Liver (tissue), 9 donors: Measurements from ENCODE around the gene RASGRP2. TPM values are rescaled to one million over a fixed set of nuclear protein-coding genes. Genes with fewer than 3 reads are reported as not detected.
A peak's percentile ranks its signal among the peaks of the same experiment; 100 is the strongest.

ENCODE experiments used
- DNase-seq: peaks from one replicate; pipeline ENCODE4 v3.0.0-alpha.2; 2017; ENCODE audit warnings: low spot score
- H3K27ac ChIP-seq, 2 donors: one replicate each; pipeline ENCODE4 v1.7.0; 2013; ENCODE audit warnings: inconsistent platforms in 2 of 2, low read length in 2 of 2, control low read depth in 1 of 2, low read depth in 1 of 2, mild to moderate bottlenecking in 1 of 2
- H3K27me3 ChIP-seq, 4 donors: one replicate each; pipeline versions ENCODE4 v1.6.1 to v1.7.0; 2013; ENCODE audit warnings: low read length in 3 of 4, inconsistent platforms in 1 of 4, mild to moderate bottlenecking in 1 of 4, moderate library complexity in 1 of 4; ENCODE audit not compliant: control insufficient read depth in 4 of 4, insufficient read depth in 4 of 4
- H3K36me3 ChIP-seq, 4 donors: one replicate each; pipeline versions ENCODE4 v1.6.1 to v1.7.0; 2013; ENCODE audit warnings: low read length in 3 of 4, mild to moderate bottlenecking in 3 of 4, low read depth in 1 of 4, moderate library complexity in 1 of 4; ENCODE audit not compliant: control insufficient read depth in 4 of 4, insufficient read depth in 3 of 4
- H3K4me1 ChIP-seq, 4 donors: one replicate each; pipeline versions ENCODE4 v1.6.1 to v1.7.0; 2013; ENCODE audit warnings: low read length in 3 of 4, mild to moderate bottlenecking in 3 of 4, moderate library complexity in 1 of 4; ENCODE audit not compliant: control insufficient read depth in 4 of 4, insufficient read depth in 4 of 4
- H3K4me3 ChIP-seq, 3 donors: one replicate each; pipeline versions ENCODE4 v1.6.1 to v1.7.0; 2013; ENCODE audit warnings: low read length in 3 of 3, control low read depth in 1 of 3, low read depth in 1 of 3, mild to moderate bottlenecking in 1 of 3
- H3K9ac ChIP-seq, 2 donors: one replicate each; pipeline ENCODE4 v1.7.0; 2013; ENCODE audit warnings: low read length in 2 of 2, mild to moderate bottlenecking in 2 of 2, moderate library complexity in 2 of 2, control low read depth in 1 of 2, low read depth in 1 of 2
- H3K9me3 ChIP-seq, 4 donors: one replicate each; pipeline versions ENCODE4 v1.6.1 to v1.7.0; 2013; ENCODE audit warnings: low read length in 3 of 4; ENCODE audit not compliant: control insufficient read depth in 4 of 4
- ATF3 ChIP-seq: IDR thresholded peaks from 2 replicates; pipeline ENCODE4 v1.6.1; 2016; ENCODE audit warnings: antibody characterized with exemption
- CTCF ChIP-seq: fragments of 150-350 bp; IDR thresholded peaks from 2 replicates; pipeline ENCODE4 v1.5.1; 2017; ENCODE audit warnings: improper control_type of control experiment, low read depth, low read length; ENCODE audit not compliant: missing input control
- EGR1 ChIP-seq, 2 donors: IDR thresholded peaks; 2 replicates each; pipeline ENCODE4 v1.6.1; 2016 to 2018; ENCODE audit warnings: antibody characterized with exemption in 2 of 2, low read depth in 2 of 2
- FOXA1 ChIP-seq: IDR thresholded peaks from 2 replicates; pipeline ENCODE4 v1.6.1; 2016; ENCODE audit warnings: antibody characterized with exemption
- FOXA2 ChIP-seq: IDR thresholded peaks from 2 replicates; pipeline ENCODE4 v1.6.1; 2016; ENCODE audit warnings: antibody characterized with exemption
- GABPA ChIP-seq, 2 donors: IDR thresholded peaks in 1 of 2; conservative IDR thresholded peaks in 1 of 2; 2 replicates each; pipeline ENCODE4 v1.6.1; 2016; ENCODE audit warnings: antibody characterized with exemption in 2 of 2, mild to moderate bottlenecking in 1 of 2, moderate library complexity in 1 of 2
- HNF4A ChIP-seq, 2 donors: conservative IDR thresholded peaks; 2 replicates each; pipeline ENCODE4 v1.6.1; 2016; ENCODE audit warnings: antibody characterized with exemption in 2 of 2, mild to moderate bottlenecking in 2 of 2
- HNF4G ChIP-seq: IDR thresholded peaks from 2 replicates; pipeline ENCODE4 v1.6.1; 2016; ENCODE audit warnings: antibody characterized with exemption
- JUND ChIP-seq, 2 donors: IDR thresholded peaks; 2 replicates each; pipeline ENCODE4 v1.6.1; 2016; ENCODE audit warnings: antibody characterized with exemption in 2 of 2
- MAX ChIP-seq: IDR thresholded peaks from 2 replicates; pipeline ENCODE4 v1.6.1; 2016; ENCODE audit warnings: antibody characterized with exemption
- NR2F2 ChIP-seq: IDR thresholded peaks from 2 replicates; pipeline ENCODE4 v1.6.1; 2016; ENCODE audit warnings: antibody characterized with exemption
- RAD21 ChIP-seq, 2 donors: IDR thresholded peaks; 2 replicates each; pipeline ENCODE4 v1.6.1; 2016; ENCODE audit warnings: antibody characterized with exemption in 2 of 2, mild to moderate bottlenecking in 2 of 2
- REST ChIP-seq: IDR thresholded peaks from 2 replicates; pipeline ENCODE4 v1.6.1; 2016; ENCODE audit warnings: antibody characterized with exemption, mild to moderate bottlenecking
- RXRA ChIP-seq, 2 donors: IDR thresholded peaks; 2 replicates each; pipeline ENCODE4 v1.6.1; 2017 to 2018; ENCODE audit warnings: antibody characterized with exemption in 2 of 2, mild to moderate bottlenecking in 1 of 2
- SP1 ChIP-seq: IDR thresholded peaks from 2 replicates; pipeline ENCODE4 v1.6.1; 2018; ENCODE audit warnings: antibody characterized with exemption, mild to moderate bottlenecking
- TAF1 ChIP-seq: conservative IDR thresholded peaks from 2 replicates; pipeline ENCODE4 v1.6.1; 2016; ENCODE audit warnings: antibody characterized with exemption, mild to moderate bottlenecking
- YY1 ChIP-seq: IDR thresholded peaks from 2 replicates; pipeline ENCODE4 v1.6.1; 2016; ENCODE audit warnings: antibody characterized with exemption, mild to moderate bottlenecking
- ZBTB33 ChIP-seq: IDR thresholded peaks from 2 replicates; pipeline ENCODE4 v1.6.1; 2016; ENCODE audit warnings: antibody characterized with exemption
- WGBS: extraction: QIAGEN DNeasy Blood & Tissue Kit; methylation state at CpG from one replicate; pipeline ENCODE4 v1.1.7; 2013; 5-methylcytosine and 5-hydroxymethylcytosine counted together
- polyA plus RNA-seq, 2 donors: library from polyadenylated mRNA; stranded (reverse) in 1 of 2; unstranded in 1 of 2; fragments of 200-250 nt in 1 of 2; fragments of >200 nt in 1 of 2; fragmentation: Nextera tagmentation in 1 of 2; extraction: Ambion mirVana in 1 of 2; gene quantifications; one replicate each; pipeline versions ENCODE4 v1.2.1 to v1.2.3, GENCODE V29; 2013 to 2015
- total RNA-seq, 2 donors: library from RNA; depleted of rRNA; stranded (reverse); fragments of >200 nt; gene quantifications; one replicate each; pipeline ENCODE4 v1.2.3, GENCODE V29; 2014
- donor health status: healthy.
- donor health status: healthy.
- donor health status: healthy.
- donor health status: healthy.
- donor health status: healthy.

The RASGRP2 gene
- total and polyA plus RNA-seq, 4 donors: 2.7 to 14.9 (median 8.7) TPM

- peaks cover 3 to 33% (median 20%) of the 10 kb centered on the region in 4 donors for H3K4me1 ChIP-seq
- peak overlapping the region; percentile 84 to 100 (median 93) for H3K4me3 ChIP-seq
- H3K9ac ChIP-seq: peak overlapping the region; percentile 1 to 39
- under 1% methylated on average over 98 of the region's 98 CpGs for WGBS
- peaks cover 13 to 37% (median 33%) of the 10 kb centered on the region in 4 donors for H3K36me3 ChIP-seq
- H3K27ac ChIP-seq: peak overlapping the region; percentile 97 to 99
- DNase-seq: peak; percentile 90
- no peak for TF ChIP-seq GABPA (IDR thresholded peaks at IDR 0.05 in 1 of 2, conservative IDR thresholded peaks at IDR 0.05 in 1 of 2)
- TF ChIP-seq REST: peak; percentile 61
- H3K27me3 ChIP-seq: no peaks in the 10 kb centered on the region
- no peaks in the 10 kb centered on the region for H3K9me3 ChIP-seq
Measured at GRCh38 chr11:64777449-64778222, 33.7 kb upstream of the RASGRP2 start.

GRCh38 chr11:64776875-64777274 is 32.9 kb upstream of the RASGRP2 start:
- Histone ChIP-seq H3K27me3 (no peaks in the 10 kb centered on the region), H3K36me3 (peaks cover 13 to 43% (median 38%) of the 10 kb centered on the region in 4 donors), H3K9me3 (no peaks in the 10 kb centered on the region), H3K4me1 (peaks cover 3 to 35% (median 20%) of the 10 kb centered on the region in 4 donors), H3K4me3 (peak overlapping the region; percentile 84 to 100 (median 93)), H3K9ac (peak overlapping the region; percentile 1 to 39), H3K27ac (no peak overlapping the region)
- WGBS: 25% methylated on average over 3 of the region's 3 CpGs
- DNase-seq: no peak
- TF ChIP-seq YY1: no peak
- TF ChIP-seq TAF1: no peak
- TF ChIP-seq REST: no peak
- no peak for TF ChIP-seq GABPA (IDR thresholded peaks at IDR 0.05 in 1 of 2, conservative IDR thresholded peaks at IDR 0.05 in 1 of 2)
- TF ChIP-seq MAX: no peak
- no peak for TF ChIP-seq HNF4G
- TF ChIP-seq ATF3: no peak
- TF ChIP-seq JUND (IDR thresholded peaks at IDR 0.05): no peak
- TF ChIP-seq FOXA1: no peak
- TF ChIP-seq FOXA2: no peak
- TF ChIP-seq NR2F2: no peak
- TF ChIP-seq HNF4A (conservative IDR thresholded peaks at IDR 0.05): no peak
- TF ChIP-seq RAD21 (IDR thresholded peaks at IDR 0.05): no peak
- no peak for TF ChIP-seq CTCF
- no peak for TF ChIP-seq SP1
- TF ChIP-seq ZBTB33: no peak
- TF ChIP-seq EGR1 (IDR thresholded peaks at IDR 0.05; ENCODE audit: low read depth in 2 of 2): no peak
- no peak for TF ChIP-seq RXRA (IDR thresholded peaks at IDR 0.05)
